CD1c-positive myeloid dendritic cell (primary cell): Measurements from ENCODE around the gene TTLL11.

Experiments used
- DNase-seq: peaks from one replicate; pipeline ENCODE4 v3.0.0-alpha.2; 2016; ENCODE audit errors: extremely low spot score

The TTLL11 gene

DNA sequence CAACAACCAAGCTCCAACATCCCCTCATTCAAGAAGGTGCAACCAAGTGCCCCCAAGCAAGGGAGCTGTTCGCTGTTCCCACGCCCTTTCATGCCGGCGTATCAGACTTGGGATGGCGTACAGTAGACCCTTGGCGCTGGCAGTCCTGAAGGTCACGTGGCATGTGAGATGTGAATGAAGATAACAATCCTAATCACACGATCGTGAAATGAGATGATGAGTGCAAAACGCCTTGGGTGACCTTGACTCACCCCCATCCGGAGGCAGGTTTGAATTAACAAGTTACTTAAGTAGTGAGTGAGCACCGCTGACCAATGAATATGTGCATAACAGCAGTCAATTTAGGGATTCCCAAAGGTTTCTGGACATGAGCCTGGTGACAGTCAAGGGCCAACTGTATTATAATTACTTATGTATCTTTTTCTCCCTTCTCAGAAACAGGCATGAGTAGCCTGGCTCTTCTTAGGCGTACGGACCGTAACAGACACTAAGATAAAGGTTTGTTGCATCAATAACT, 150.2 kb downstream of the TTLL11 start:
- no peak for DNase-seq

DNA sequence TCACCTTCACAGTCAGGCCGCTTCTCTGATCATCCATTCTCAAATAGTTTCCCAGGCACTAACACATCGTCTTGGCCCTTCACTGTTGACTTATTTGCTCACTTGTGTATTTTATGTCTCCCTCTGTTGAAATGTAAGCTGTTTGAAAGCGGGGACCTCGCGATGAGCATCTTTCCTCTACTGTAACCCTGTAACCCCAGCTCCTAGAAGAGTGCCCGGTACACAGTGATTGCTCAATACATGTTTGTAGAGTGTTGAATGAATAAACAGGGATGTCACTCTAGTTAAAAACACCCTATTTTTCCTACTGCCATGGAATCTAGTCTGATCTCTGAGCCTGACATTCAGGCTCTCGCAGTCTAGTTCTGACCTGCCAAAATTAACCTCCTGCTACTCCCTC, 150.8 kb downstream of the TTLL11 start:
- DNase-seq, result no peak

- DNase-seq, result no peak
Measured at GRCh38 chr9:121939643-121940042, 153.5 kb downstream of the TTLL11 start.

GRCh38 chr9:121938621-121939020, 154.5 kb downstream of the TTLL11 start:
- DNase-seq, result no peak

DNA sequence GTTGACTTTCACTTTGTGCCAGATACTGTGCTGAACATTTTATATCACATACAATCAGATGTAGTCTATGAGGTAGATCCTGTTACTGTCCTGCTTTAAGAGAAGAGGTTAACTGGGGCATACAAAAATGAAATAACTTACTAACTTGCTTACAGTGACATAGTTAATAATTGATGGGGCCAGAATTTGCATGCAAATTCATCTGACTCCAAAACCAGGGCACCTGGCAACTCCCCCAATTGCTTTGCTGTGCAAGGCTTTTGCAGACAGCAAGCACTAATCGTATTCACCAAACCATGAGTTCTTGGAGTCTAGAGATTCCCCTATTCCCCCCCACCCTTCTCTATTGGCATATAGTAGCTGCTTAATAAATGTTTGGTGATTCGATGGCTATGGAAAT, 155.9 kb downstream of the TTLL11 start:
- DNase-seq, result no peak

- no peak for DNase-seq
Measured at GRCh38 chr9:121935739-121936138, 157.4 kb downstream of the TTLL11 start.

GRCh38 chr9:121930956-121931355, 162.2 kb downstream of the TTLL11 start:
- DNase-seq, result no peak

DNA sequence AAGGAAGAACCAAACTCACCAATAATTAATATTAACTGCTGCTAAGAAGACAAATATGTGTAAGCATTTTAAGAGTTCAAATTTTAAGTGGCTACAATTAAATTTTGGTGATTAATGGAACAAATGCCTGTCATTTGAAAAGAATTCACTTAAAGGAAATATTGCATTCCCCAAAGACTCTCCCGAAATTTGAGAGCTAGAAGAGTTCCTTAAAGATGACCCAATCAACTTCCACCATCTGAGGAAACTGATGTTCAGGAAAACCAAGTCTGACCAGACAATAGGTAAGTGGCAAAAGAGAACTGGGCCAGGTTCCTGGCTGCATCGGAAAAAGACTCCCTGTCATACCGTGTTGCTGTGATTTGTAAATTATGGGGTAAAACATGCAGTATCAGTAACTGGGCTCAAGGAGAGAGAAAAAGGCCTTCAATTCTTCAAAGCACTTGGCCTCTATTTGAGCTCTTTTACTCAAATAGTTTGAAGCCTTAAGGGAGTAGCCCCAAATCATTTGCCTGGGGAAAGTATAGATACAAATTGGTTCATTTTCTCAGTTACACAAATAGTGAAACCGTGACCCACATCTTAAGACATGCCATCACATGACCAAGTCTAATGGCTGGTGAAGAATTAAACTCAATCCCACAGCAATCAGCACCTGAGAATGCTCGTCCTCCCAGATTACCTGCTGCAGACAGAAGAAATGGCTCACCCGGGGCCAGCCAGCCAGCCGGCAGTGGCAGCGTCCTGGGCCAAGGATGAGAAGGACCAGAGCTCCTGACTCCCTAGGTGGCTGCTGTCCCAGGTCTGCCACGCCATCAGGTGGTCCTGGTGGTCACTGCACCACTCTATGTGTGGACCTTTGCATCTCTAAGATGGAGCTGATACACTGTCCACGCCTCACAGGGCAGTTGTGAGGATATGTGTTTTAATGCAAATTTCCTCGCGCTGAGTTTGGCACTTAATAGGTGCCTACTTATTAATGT, 162.9 kb downstream of the TTLL11 start:
- DNase-seq, result no peak

DNA sequence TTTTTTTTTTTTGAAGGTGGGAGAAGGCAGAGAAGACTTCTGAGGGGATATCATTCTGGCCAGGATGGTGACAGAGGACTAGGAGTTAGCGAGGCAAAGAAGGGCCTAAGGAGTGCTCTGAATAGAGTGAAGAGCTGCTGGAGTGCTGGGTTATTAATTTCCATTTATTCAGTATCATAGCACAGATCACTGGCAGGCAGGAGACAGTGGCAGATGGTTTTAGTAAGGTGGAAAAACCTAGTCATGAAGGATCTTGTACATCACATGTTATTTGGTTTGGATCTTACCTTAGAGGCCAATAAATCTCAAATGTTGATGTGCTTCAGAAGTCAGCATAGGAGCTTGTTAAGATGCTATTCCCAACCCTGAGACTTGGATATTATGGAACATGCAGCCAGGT, 165.5 kb downstream of the TTLL11 start:
- DNase-seq, result no peak

DNA sequence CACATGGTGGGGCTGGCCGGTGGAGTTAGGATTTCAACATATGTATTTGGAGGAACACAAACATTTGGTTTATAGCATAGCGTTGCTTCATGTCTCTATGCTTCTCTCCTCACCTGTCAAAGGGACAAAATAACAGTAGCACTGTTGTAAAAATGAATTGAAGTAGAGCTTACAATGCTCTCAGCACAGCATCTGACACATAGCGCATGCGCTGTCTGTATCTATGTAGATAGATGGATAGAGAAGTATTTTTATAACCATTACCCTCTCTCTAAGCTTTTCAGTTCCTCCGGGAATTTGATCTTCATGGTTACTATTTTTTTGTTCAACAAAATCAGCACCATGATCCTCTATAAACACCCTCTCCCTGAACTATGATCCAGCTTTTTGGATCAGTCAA, 166.0 kb downstream of the TTLL11 start:
- no peak for DNase-seq

DNA sequence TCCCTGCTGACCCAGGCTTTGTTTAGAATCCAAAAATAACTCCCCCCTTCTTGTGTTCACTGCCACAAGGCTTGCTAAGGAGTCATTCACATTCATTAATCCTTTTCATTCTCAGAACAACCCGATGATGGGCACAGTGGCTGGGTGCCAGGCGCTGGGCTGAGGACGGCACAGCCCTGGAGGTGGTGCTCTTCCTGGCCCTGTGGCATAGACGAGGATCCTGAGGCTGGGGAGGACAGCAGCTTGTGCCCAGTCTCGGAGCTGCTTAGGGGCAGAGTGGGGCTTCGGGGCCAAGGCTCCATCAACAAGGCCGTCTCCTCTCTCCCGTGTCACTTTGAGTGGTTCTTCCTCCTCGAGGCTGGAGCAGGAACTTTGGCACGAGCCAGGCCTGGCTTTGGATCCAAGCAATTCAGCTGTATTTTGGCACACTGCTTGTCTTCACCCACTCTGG, 166.7 kb downstream of the TTLL11 start:
- no peak for DNase-seq

GRCh38 chr9:121925935-121926334, 167.2 kb downstream of the TTLL11 start:
- no peak for DNase-seq

DNA sequence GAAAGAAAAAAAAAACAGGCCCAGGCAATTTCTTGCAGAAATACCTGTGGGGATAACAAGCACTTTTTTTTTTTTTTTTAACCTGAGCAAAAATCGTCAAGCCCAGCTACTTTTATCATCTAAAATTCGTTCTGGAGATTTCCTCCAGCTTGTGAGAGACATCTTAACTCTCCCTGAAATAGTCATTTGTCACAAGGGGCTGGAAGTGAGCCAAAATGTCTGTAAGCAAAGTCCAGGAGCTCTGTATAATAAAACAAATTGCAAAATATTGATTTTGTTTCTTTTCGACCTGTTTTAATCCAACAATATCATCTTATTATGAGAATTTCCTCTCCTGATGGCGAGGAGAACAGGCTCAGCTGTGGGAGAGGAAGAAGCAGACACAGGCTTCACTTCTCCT, 168.4 kb downstream of the TTLL11 start:
- DNase-seq, result no peak

DNA sequence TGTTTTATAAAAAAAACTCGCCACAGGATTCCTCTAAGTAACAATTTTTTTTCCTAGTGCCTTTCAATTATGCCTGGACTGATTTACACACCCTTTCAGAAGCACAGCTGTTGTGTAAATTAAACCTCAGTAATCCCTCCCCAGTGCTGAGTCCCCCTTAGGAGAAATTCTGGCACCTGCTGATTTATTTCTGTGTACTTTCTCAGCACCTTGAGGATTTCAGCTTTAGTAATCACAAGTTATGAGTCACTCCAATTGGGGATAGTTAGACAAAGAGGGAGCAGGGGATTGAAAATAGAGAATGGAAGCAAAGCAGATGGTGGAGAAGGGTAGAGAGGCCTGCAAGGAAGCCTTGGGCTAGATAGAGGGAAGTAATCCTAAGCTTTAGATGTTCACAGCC, 171.7 kb downstream of the TTLL11 start:
- DNase-seq, result no peak

DNA sequence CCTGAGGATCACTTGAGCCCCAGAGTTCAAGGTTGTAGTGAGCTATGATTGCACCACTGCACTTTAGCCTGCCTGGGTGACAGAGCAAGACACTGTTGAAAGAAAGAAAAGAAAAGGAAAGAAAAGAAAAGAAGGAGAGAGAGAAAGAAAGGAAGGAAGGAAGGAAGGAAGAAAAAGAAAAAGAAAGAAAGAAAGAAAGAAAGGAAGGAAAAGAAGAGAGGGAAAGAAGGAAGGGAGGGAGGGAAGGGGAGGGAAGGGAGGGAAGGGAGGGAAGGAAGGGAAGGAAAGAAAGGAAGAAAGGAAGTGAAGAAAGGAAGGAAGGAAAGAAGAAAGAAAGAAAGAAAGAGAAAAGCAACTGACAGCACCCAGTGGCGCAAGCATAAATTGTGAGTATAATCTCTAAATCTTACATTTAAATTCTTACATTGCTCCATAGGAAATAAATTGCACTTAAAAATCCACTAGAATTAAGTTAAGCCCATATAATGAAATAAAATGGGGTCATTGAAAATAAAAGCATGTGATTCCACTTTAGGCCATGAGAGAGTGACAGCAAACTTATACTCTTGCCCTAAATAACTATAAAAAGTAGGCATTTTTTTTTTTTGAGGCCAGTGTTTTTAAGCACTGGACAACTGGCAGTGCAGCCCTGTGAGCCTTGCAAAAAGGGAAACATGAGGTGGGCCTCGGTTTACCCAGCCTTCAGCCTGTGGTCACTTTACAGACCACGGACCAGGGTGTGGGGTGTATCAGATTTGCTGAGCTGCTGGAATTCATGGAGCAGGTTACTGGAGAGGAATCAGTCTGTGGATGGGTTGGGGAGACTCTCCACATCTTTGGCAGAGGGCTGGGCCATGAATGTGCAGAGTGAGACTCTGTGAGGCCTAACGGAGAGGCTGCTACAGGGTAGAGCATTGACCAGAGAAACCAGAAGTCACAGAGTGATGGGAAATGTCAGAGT, 175.5 kb downstream of the TTLL11 start:
- DNase-seq, result no peak

- DNase-seq, result no peak
Measured at GRCh38 chr9:121915304-121915625, 177.8 kb downstream of the TTLL11 start.

- DNase-seq, result no peak
Measured at GRCh38 chr9:121914604-121915303, 178.4 kb downstream of the TTLL11 start.

DNA sequence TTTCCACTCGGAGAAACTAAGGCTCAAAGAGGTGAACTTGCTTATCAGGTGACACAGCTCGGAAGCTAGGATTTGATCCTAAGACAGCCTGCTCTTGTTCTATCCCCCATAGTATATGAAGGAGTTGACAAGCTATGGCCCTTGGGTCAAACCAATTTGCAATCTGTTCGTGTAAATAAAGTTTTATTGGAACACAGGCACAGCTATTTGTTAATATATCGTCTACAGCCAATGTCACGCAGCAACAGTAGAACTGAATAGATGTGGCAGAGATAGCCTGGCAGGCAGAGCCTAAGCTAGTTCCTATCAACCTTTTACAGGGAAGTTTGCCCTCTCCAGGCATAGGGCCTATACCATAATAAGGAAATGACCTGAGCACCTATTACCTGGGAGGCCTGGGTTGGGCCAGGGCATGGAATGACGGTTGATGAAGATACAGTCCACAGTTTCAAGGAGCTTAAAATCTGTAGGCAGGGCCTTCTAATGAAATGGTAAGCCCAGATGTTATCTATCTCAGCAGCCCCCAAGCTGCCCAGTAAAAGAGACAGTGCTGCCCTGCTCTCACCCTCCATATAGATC, 179.0 kb downstream of the TTLL11 start:
- DNase-seq, result no peak

GRCh38 chr9:121912812-121913627, 180.1 kb downstream of the TTLL11 start:
- DNase-seq, result peak; percentile 29

- DNase-seq, result no peak
Measured at GRCh38 chr9:121910491-121911040, 182.5 kb downstream of the TTLL11 start.
